GM23248 (cell line): ENCODE data around the gene SPOCK3. TPM values are rescaled to one million over a fixed set of nuclear protein-coding genes. Genes with fewer than 3 reads are reported as not detected.
"Not testable (repeated sequence)": the region's sequence is repeated elsewhere in the genome, so short reads cannot be mapped to it uniquely, and the experiment has no call there.

Experiments used
- DNase-seq: peaks from one replicate; pipeline ENCODE4 v3.0.0-alpha.2; 2015
- H2AFZ ChIP-seq: fragments of 200-600 bp; sonication (generic); 2 replicates; pipeline ENCODE4 v1.6.1; 2016; ENCODE audit warnings: antibody characterized with exemption
- H3F3A ChIP-seq: fragments of 200-600 bp; sonication (generic); 2 replicates; pipeline ENCODE4 v1.6.1; 2016; ENCODE audit warnings: mild to moderate bottlenecking, antibody characterized with exemption, mixed run types; ENCODE audit not compliant: insufficient read depth
- H3K27ac ChIP-seq: fragments of 200-600 bp; sonication (generic); 2 replicates; pipeline ENCODE4 v1.5.1; 2016; ENCODE audit warnings: mild to moderate bottlenecking
- H3K27me3 ChIP-seq: fragments of 200-600 bp; sonication (generic); replicated peaks from 2 replicates; pipeline ENCODE4 v1.6.1; 2016; ENCODE audit warnings: mild to moderate bottlenecking; ENCODE audit not compliant: insufficient read depth
- H3K36me3 ChIP-seq: fragments of 200-600 bp; sonication (generic); 2 replicates; pipeline ENCODE4 v1.6.1; 2016; ENCODE audit warnings: low read depth, mild to moderate bottlenecking
- H3K4me1 ChIP-seq: fragments of 200-600 bp; sonication (generic); 2 replicates; pipeline ENCODE4 v1.6.1; 2016; ENCODE audit warnings: mild to moderate bottlenecking; ENCODE audit not compliant: insufficient read depth
- H3K4me2 ChIP-seq: fragments of 200-600 bp; sonication (generic); one replicate; pipeline ENCODE4 v1.6.1; 2016; ENCODE audit warnings: mild to moderate bottlenecking; ENCODE audit not compliant: unreplicated experiment
- H3K4me3 ChIP-seq: fragments of 200-600 bp; sonication (generic); 2 replicates; pipeline ENCODE4 v1.5.1; 2016; ENCODE audit warnings: mild to moderate bottlenecking
- H3K79me2 ChIP-seq: fragments of 200-600 bp; sonication (generic); 2 replicates; pipeline ENCODE4 v1.6.1; 2016; ENCODE audit warnings: mild to moderate bottlenecking; ENCODE audit not compliant: insufficient read depth
- H3K9ac ChIP-seq: fragments of 200-600 bp; sonication (generic); 2 replicates; pipeline ENCODE4 v1.6.1; 2016; ENCODE audit warnings: mild to moderate bottlenecking
- H3K9me2 ChIP-seq: fragments of 200-600 bp; sonication (generic); 2 replicates; pipeline ENCODE4 v1.6.1; 2016; ENCODE audit warnings: mixed run types, mild to moderate bottlenecking, moderate library complexity; ENCODE audit not compliant: insufficient read depth
- H3K9me3 ChIP-seq: fragments of 200-600 bp; sonication (generic); one replicate; pipeline ENCODE4 v1.6.1; 2017; ENCODE audit warnings: low read depth
- H4K20me1 ChIP-seq: fragments of 200-600 bp; sonication (generic); 2 replicates; pipeline ENCODE4 v1.6.0; 2016; ENCODE audit not compliant: insufficient read depth
- EZH2 ChIP-seq: fragments of 200-600 bp; sonication (generic); IDR thresholded peaks from 2 replicates; pipeline ENCODE4 v1.6.1; 2018; ENCODE audit warnings: antibody characterized with exemption, mild to moderate bottlenecking; ENCODE audit not compliant: insufficient read depth, poor library complexity, severe bottlenecking
- EZH2phosphoT487 ChIP-seq: fragments of 200-600 bp; sonication (generic); IDR thresholded peaks from 2 replicates; pipeline ENCODE4 v1.6.1; 2018; ENCODE audit warnings: antibody characterized with exemption, moderate library complexity, mild to moderate bottlenecking, low read depth; ENCODE audit not compliant: insufficient read depth
- WGBS, 2 experiments: methylation state at CpG; one replicate each; pipeline ENCODE4 v1.1.6; 2015 to 2017; ENCODE audit warnings: low lambda C conversion rate in 2 of 2, low coverage in 1 of 2; ENCODE audit errors: missing lambda C conversion rate in 2 of 2; 5-methylcytosine and 5-hydroxymethylcytosine counted together
- in situ Hi-C: fragments of 300-500 bp; cut with MboI; formaldehyde crosslinking; loops from 2 replicates; pipeline ENCODE4 v1.15.0; 2020
- polyA plus RNA-seq: library from polyadenylated mRNA; unstranded; fragments of >200 nt; fragmentation: Nextera tagmentation; extraction: Ambion mirVana; gene quantifications from 2 replicates; pipeline ENCODE4 v1.2.1, GENCODE V29; 2016
- total RNA-seq: library from RNA; depleted of rRNA; stranded (reverse); fragments of >200 nt; shearing (Covaris generic); gene quantifications from 2 replicates; pipeline ENCODE4 v1.2.3, GENCODE V29; 2014

Gene SPOCK3
- total and polyA plus RNA-seq, 2 experiments from 2014 or later = not detected

GRCh38 chr4:166886718-166887117 lies 347.6 kb downstream of the SPOCK3 start:
- Histone ChIP-seq H3K27ac (no peak overlapping the region), H3K4me1 (no peaks in the 10 kb centered on the region), H3K9me2 (no peaks in the 10 kb centered on the region), H3K4me2 (no peak overlapping the region), H3K36me3 (no peaks in the 10 kb centered on the region), H3K9ac (no peak overlapping the region), H4K20me1 (no peaks in the 10 kb centered on the region), H3K27me3 (no peaks in the 10 kb centered on the region), H3K4me3 (no peak overlapping the region), H3F3A (no peaks in the 10 kb centered on the region), H3K79me2 (no peaks in the 10 kb centered on the region), H2AFZ (no peak overlapping the region), H3K9me3 (no peaks in the 10 kb centered on the region)
- TF ChIP-seq EZH2phosphoT487 (no peak), EZH2 (no peak)
- WGBS, 2 experiments = 19 to 28% methylated on average over 2 of the region's 2 CpGs
- no peak for DNase-seq
- in situ Hi-C loops = no loop called here

DNA sequence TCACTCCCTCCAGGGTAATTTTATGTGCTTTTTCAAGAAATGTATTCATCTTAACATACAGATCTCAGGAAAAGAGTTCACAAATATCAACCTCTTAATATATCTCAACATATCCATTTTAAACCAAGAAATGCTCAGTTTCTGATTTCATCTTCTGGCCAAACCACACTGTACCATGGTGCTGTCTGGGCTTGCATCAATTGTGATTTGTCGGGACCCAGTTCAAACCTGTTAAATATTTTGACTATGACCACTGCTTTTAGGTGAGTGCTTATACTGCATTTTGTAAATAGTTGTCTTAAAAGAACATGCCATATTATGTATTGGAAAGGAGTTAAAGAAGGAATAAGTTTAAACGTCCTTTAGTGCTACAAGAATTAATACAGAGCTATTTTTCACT lies 352.1 kb downstream of the SPOCK3 start:
- no peaks in the 10 kb centered on the region for H3F3A ChIP-seq
- in situ Hi-C loops = no loop called here
- no peak overlapping the region for H3K9ac ChIP-seq
- H4K20me1 ChIP-seq = no peaks in the 10 kb centered on the region
- TF ChIP-seq EZH2 = no peak
- no peak for TF ChIP-seq EZH2phosphoT487
- no peak overlapping the region for H2AFZ ChIP-seq
- no peaks in the 10 kb centered on the region for H3K36me3 ChIP-seq
- H3K9me3 ChIP-seq = no peaks in the 10 kb centered on the region
- no peaks in the 10 kb centered on the region for H3K27me3 ChIP-seq
- no peaks in the 10 kb centered on the region for H3K4me1 ChIP-seq
- no peak overlapping the region for H3K27ac ChIP-seq
- H3K9me2 ChIP-seq = no peaks in the 10 kb centered on the region
- no peak overlapping the region for H3K4me2 ChIP-seq
- 14% methylated on average over 2 of the region's 2 CpGs for WGBS, 2 experiments
- H3K79me2 ChIP-seq = no peaks in the 10 kb centered on the region
- H3K4me3 ChIP-seq = no peak overlapping the region
- no peak for DNase-seq

GRCh38 chr4:166875821-166876220 lies 358.5 kb downstream of the SPOCK3 start:
- no peaks in the 10 kb centered on the region for H3K79me2 ChIP-seq
- no peaks in the 10 kb centered on the region for H3K9me2 ChIP-seq
- in situ Hi-C loops = no loop called here
- no peak overlapping the region for H2AFZ ChIP-seq
- TF ChIP-seq EZH2 (no peak), EZH2phosphoT487 (no peak)
- 33 to 45% methylated on average over 5 of the region's 5 CpGs for WGBS, 2 experiments
- H3K9ac ChIP-seq = no peak overlapping the region
- H3K27ac ChIP-seq = no peak overlapping the region
- H3K9me3 ChIP-seq = no peaks in the 10 kb centered on the region
- H3K4me2 ChIP-seq = no peak overlapping the region
- H3K4me3 ChIP-seq = no peak overlapping the region
- no peaks in the 10 kb centered on the region for H3K27me3 ChIP-seq
- no peaks in the 10 kb centered on the region for H3F3A ChIP-seq
- H3K36me3 ChIP-seq = no peaks in the 10 kb centered on the region
- DNase-seq = no peak
- H4K20me1 ChIP-seq = no peaks in the 10 kb centered on the region
- no peaks in the 10 kb centered on the region for H3K4me1 ChIP-seq

DNA sequence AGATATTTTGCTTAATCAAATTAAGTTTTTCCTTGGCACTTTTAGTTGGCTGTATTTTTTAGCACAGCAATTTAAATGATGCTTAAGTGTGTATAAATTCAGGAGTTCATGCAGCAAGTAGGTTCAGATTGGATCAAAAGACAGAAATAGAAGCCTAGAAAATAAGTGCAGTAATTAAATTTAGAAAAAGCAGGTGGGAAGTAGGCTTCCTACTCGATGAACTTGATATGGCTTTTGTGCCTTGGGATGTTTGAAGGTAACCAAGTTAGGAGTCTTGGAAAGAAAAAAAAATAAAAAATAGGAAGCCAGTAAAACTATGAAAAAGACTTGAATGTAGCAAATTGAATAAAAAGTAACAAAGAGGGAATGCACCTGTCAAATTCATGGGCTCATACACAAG lies 372.3 kb downstream of the SPOCK3 start:
- Histone ChIP-seq H4K20me1 (no peaks in the 10 kb centered on the region), H3K36me3 (no peaks in the 10 kb centered on the region), H3K9me2 (no peaks in the 10 kb centered on the region), H3K4me3 (no peak overlapping the region), H3K4me2 (no peak overlapping the region), H3K79me2 (no peaks in the 10 kb centered on the region), H3K27me3 (no peaks in the 10 kb centered on the region), H3F3A (no peaks in the 10 kb centered on the region), H3K9ac (no peak overlapping the region), H2AFZ (no peak overlapping the region), H3K27ac (no peak overlapping the region), H3K9me3 (no peaks in the 10 kb centered on the region), H3K4me1 (no peaks in the 10 kb centered on the region)
- WGBS, 2 experiments = 12% methylated on average over 1 of the region's 1 CpG
- in situ Hi-C loops = no loop called here
- no peak for TF ChIP-seq EZH2
- TF ChIP-seq EZH2phosphoT487 = no peak
- DNase-seq = no peak

DNA sequence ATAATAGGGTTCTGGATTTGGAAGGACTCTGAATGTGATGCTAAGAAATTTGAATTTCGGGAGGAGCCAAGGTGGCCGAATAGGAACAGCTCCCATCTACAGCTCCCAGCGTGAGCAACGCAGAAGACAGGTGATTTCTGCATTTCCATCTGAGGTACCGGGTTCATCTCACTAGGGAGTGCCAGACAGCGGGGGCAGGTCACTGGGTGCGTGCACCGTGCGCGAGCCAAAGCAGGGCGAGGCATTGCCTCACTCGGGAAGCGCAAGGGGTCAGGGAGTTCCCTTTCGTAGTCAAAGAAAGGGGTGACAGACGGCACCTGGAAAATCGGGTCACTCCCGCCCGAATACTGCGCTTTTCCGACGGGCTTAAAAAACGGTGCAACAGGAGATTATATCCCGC lies 383.9 kb downstream of the SPOCK3 start:
- H3K4me1 ChIP-seq, H3K9me3 ChIP-seq, H3K4me2 ChIP-seq, H3F3A ChIP-seq, H3K27ac ChIP-seq, in situ Hi-C loops, H3K9ac ChIP-seq, H2AFZ ChIP-seq, H3K4me3 ChIP-seq, H3K27me3 ChIP-seq, DNase-seq, H3K36me3 ChIP-seq, H4K20me1 ChIP-seq, H3K79me2 ChIP-seq, H3K9me2 ChIP-seq: not testable (repeated sequence)
- 64 to 65% methylated on average over 18 to 23 of the region's 23 CpGs for WGBS, 2 experiments
